Chondrocyte (in vitro differentiated cells): ENCODE measurements around the gene NUDT7. TPM values are rescaled to one million over a fixed set of nuclear protein-coding genes. Genes with fewer than 3 reads are reported as not detected.

Source experiments
- DNase-seq: peaks from one replicate; pipeline ENCODE4 v3.0.0; 2021; ENCODE audit warnings: mixed read lengths, low spot score
- H3K27ac Mint-ChIP-seq: one replicate; pipeline ENCODE4 v1.8.0; 2021; ENCODE audit warnings: mild to moderate bottlenecking, moderate library complexity, mixed read lengths; ENCODE audit not compliant: unreplicated experiment
- H3K27me3 Mint-ChIP-seq: 2 replicates; pipeline ENCODE4 v1.8.0; 2021; ENCODE audit warnings: low read depth, mixed read lengths
- H3K36me3 Mint-ChIP-seq: 2 replicates; pipeline ENCODE4 v1.8.0; 2021; ENCODE audit warnings: low read depth, mixed read lengths
- H3K4me1 Mint-ChIP-seq: 2 replicates; pipeline ENCODE4 v1.8.0; 2021; ENCODE audit warnings: low read depth, mild to moderate bottlenecking, mixed read lengths
- H3K4me3 Mint-ChIP-seq: one replicate; pipeline ENCODE4 v1.8.0; 2021; ENCODE audit warnings: mild to moderate bottlenecking, moderate library complexity, mixed read lengths; ENCODE audit not compliant: unreplicated experiment
- H3K9me3 Mint-ChIP-seq: 2 replicates; pipeline ENCODE4 v1.8.0; 2021; ENCODE audit warnings: low read depth, mixed read lengths
- total RNA-seq: library from RNA; stranded (reverse); gene quantifications from 3 replicates; pipeline ENCODE4 v1.2.1, GENCODE V29; 2021
- TF ChIP-seq, protein P1 (sequence below): fragments of 200-600 bp; sonication (generic); IDR thresholded peaks from 2 replicates; pipeline ENCODE4 v1.5.0; 2021; ENCODE audit warnings: antibody characterized with exemption, mild to moderate bottlenecking, moderate library complexity

NUDT7 gene
- total RNA-seq, 1 donor from 2014 or later: 2.1 TPM

DNA sequence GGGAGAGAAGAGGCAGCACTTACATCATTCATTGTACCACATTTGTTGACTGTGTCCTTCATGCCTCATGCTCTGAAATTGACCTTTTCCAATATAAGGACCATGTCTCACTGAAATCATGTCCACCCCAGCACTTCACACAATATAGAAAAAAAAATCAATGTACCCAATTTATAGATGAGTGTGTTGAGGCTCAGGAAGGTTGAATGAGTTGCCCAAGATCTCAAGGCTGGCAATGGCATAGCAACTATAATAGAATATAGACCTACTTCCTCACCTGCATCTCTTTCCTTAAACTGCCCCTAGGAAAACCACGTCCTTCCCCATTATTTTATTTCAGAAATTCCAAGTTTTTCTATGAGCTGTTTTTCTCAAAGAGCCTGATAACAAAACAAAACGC lies 65.1 kb downstream of the NUDT7 start:
- no peaks in the 10 kb centered on the region for H3K9me3 Mint-ChIP-seq
- no peak for DNase-seq
- no peak overlapping the region for H3K4me3 Mint-ChIP-seq
- TF ChIP-seq, protein P1, sequence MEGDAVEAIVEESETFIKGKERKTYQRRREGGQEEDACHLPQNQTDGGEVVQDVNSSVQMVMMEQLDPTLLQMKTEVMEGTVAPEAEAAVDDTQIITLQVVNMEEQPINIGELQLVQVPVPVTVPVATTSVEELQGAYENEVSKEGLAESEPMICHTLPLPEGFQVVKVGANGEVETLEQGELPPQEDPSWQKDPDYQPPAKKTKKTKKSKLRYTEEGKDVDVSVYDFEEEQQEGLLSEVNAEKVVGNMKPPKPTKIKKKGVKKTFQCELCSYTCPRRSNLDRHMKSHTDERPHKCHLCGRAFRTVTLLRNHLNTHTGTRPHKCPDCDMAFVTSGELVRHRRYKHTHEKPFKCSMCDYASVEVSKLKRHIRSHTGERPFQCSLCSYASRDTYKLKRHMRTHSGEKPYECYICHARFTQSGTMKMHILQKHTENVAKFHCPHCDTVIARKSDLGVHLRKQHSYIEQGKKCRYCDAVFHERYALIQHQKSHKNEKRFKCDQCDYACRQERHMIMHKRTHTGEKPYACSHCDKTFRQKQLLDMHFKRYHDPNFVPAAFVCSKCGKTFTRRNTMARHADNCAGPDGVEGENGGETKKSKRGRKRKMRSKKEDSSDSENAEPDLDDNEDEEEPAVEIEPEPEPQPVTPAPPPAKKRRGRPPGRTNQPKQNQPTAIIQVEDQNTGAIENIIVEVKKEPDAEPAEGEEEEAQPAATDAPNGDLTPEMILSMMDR: no peak
- H3K4me1 Mint-ChIP-seq: peaks cover 9% of the 10 kb centered on the region
- peaks cover 55% of the 10 kb centered on the region for H3K27me3 Mint-ChIP-seq
- no peaks in the 10 kb centered on the region for H3K36me3 Mint-ChIP-seq
- no peak overlapping the region for H3K27ac Mint-ChIP-seq

DNA sequence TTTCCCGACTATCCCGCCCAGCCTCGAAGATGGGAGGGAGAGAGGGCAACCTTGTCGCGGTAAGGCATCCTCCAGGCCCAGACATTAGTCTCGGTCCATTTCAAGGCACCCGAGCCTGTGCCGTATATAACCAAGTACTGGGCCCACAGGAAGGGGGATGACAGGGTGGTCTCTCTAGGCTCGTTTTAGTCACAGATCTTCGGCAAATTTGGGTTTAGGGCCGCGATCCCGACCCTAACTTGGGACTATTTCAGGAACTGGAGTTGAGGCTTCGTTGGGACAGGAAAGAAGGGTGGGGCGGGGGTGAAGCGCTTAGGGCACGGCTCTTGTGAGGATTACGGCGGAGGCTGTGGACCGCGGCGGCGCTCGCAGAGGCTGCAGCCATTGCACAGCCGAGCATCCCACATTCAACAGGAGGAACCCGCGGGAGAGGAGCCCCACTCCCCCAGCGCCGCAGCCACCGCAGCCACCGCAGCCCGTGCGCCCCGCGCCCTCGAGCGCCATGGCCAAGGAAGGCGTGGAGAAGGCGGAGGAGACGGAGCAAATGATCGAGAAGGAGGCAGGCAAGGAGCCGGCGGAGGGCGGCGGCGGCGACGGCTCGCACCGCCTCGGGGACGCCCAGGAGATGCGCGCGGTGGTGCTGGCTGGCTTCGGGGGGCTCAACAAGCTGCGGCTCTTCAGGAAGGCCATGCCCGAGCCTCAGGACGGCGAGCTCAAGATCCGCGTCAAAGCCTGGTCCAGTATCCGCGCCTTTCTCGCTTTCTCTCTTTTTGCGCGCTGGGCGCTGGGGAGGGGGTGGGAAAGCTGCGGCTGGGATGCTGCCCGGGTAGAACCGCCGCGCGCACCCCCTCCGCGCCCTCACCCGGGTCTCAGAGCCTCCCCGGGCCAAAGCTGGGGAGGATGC lies 66.1 kb downstream of the NUDT7 start, which contains the start of gene VAT1L:
VAT1L (plus strand) TSS at position 384 of the 904 bp plus-strand sequence; CDS start at position 503, 119 bp downstream.
- peaks cover 9% of the 10 kb centered on the region for H3K4me1 Mint-ChIP-seq
- peak within 1 kb of the TSS; percentile 77 for H3K4me3 Mint-ChIP-seq
- DNase-seq: no peak
- TF ChIP-seq, protein P1: no peak
- no peaks in the 10 kb centered on the region for H3K36me3 Mint-ChIP-seq
- no peaks in the 10 kb centered on the region for H3K9me3 Mint-ChIP-seq
- H3K27ac Mint-ChIP-seq: no peak within 1 kb of the TSS
- H3K27me3 Mint-ChIP-seq: peaks cover 55% of the 10 kb centered on the region

DNA sequence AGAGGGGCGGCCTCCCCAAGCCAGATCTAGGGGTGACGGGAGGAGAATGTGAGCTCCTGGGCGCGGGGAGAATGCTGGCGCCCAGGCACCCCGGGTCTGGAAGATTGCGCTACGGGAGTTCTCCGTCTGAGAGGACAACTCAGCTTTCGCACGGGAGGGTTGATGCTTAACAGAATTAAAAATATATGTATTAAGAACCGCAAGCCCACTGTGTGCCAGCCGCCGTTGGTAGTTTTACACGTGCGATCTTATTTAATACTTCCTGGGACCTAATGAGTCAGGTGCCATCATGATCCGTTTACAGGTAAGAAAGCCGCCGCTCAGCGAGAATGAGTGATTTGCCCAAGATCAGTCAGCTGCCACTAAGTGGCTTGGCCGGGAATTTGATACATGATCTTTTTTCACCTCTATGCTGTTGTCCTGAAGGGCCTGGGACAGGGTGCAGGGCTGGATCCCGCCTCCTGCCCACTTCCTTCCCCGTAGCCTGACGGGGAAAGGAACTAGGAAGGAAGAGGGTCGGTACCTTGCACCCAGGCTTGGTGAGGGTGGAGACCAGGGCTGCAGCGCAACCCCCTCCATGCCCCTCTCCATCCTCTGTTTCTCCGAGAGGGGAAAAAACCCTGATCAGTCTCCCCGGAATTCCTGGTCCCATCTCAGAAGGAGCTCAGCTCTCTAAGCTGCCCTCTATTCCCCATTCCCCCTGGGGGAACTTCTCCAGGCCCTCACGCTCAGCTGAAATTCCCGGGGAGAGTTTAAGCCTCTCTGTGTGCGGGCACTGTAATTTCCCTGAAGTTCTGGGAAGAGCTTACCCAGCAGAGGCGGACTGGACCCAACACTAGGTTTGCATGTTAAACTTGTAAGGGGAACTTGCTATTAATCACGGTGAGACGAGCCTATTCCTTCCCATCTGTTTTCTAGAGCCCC lies 67.0 kb downstream of the NUDT7 start:
- H3K36me3 Mint-ChIP-seq: no peaks in the 10 kb centered on the region
- H3K4me1 Mint-ChIP-seq: peaks cover 9% of the 10 kb centered on the region
- no peak for DNase-seq
- TF ChIP-seq, protein P1: no peak
- no peak overlapping the region for H3K27ac Mint-ChIP-seq
- no peak overlapping the region for H3K4me3 Mint-ChIP-seq
- H3K9me3 Mint-ChIP-seq: no peaks in the 10 kb centered on the region
- H3K27me3 Mint-ChIP-seq: peaks cover 55% of the 10 kb centered on the region

DNA sequence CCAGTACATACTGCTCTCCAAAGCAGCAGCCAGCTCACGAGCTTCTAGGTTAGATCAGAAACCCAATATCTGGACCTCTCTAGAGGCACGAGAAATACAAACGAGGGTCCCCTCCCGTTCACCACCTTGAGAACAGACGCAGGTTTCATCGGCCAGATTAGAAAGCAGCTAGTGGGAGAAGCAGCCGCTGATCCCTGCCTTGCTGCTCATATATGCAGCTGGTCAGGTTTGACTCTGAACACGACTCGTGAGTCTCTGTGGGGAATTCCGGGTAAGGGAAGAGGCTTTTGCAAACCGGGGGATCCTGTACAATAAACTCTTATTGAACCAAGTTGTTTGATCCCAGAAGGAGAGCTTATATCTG lies 67.7 kb downstream of the NUDT7 start:
- DNase-seq: no peak
- H3K9me3 Mint-ChIP-seq: no peaks in the 10 kb centered on the region
- TF ChIP-seq, protein P1: no peak
- H3K4me1 Mint-ChIP-seq: peaks cover 9% of the 10 kb centered on the region
- no peak overlapping the region for H3K4me3 Mint-ChIP-seq
- peaks cover 58% of the 10 kb centered on the region for H3K27me3 Mint-ChIP-seq
- H3K27ac Mint-ChIP-seq: no peak overlapping the region
- H3K36me3 Mint-ChIP-seq: no peaks in the 10 kb centered on the region

DNA sequence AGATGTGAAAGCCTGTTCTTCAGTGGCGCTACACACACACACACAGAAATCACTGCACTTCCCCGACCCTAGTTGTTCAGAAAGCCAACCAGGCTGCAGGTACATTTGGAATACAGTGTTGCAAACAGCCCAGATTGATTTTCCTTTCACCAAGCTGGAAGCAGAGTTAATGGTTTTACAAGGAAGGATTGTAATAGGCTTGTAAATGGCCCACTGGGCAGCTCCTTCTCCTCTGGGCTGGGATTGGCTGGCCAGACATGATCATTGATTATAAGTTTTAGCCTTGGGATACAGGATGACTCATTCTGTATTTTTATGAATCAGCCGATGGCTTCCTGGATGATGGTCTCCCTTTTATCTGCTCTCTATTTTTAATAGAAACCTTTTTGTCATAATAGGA lies 68.6 kb downstream of the NUDT7 start:
- no peak overlapping the region for H3K4me3 Mint-ChIP-seq
- peaks cover 9% of the 10 kb centered on the region for H3K4me1 Mint-ChIP-seq
- H3K27ac Mint-ChIP-seq: no peak overlapping the region
- H3K36me3 Mint-ChIP-seq: no peaks in the 10 kb centered on the region
- H3K27me3 Mint-ChIP-seq: peaks cover 56% of the 10 kb centered on the region
- TF ChIP-seq, protein P1: no peak
- no peaks in the 10 kb centered on the region for H3K9me3 Mint-ChIP-seq
- DNase-seq: no peak
